Prostate gland (tissue), 2 donors: ENCODE results near the gene C2CD4C.

Experiments
- POLR2A ChIP-seq: fragments of 450-650 bp; IDR thresholded peaks from one replicate; pipeline ENCODE4 v1.6.1; 2016; ENCODE audit warnings: antibody characterized with exemption, mild to moderate bottlenecking
- POLR2AphosphoS5 ChIP-seq: sonication (generic); formaldehyde crosslinking; IDR thresholded peaks from one replicate; pipeline ENCODE4 v1.6.1; 2017; ENCODE audit warnings: antibody characterized with exemption
- TF ChIP-seq, protein P1 (sequence below), 4 experiments: fragments of 200-600 bp in 2 of 4; fragments of 450-650 bp in 2 of 4; sonication (generic) in 2 of 4; IDR thresholded peaks; 1 replicate in 3 of 4; 2 replicates in 1 of 4; pipeline ENCODE4 v1.5.1; 2016 to 2019; ENCODE audit warnings: antibody characterized with exemption in 4 of 4, mild to moderate bottlenecking in 2 of 4, moderate library complexity in 2 of 4

DNA sequence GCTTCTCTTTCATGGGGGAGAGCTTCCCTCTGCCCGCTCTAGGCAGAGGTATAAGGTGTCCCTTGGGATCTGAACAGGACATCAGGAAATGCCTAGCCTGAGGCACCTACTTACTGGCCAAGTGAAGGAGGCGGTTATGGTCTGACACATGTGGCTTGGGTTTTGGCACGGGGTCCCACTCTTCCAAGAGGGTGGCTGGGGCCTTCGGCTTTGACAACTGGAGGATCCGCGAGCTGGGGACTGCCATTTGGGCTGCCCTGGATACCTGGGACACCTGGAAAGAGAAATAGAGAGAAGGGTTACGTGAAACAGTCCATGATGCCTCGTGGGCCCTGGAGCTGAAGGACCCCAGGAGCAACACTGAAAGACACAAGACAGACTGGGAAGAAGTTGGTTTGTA, 42.0 kb downstream of the C2CD4C start:
- TF ChIP-seq, protein P1, sequence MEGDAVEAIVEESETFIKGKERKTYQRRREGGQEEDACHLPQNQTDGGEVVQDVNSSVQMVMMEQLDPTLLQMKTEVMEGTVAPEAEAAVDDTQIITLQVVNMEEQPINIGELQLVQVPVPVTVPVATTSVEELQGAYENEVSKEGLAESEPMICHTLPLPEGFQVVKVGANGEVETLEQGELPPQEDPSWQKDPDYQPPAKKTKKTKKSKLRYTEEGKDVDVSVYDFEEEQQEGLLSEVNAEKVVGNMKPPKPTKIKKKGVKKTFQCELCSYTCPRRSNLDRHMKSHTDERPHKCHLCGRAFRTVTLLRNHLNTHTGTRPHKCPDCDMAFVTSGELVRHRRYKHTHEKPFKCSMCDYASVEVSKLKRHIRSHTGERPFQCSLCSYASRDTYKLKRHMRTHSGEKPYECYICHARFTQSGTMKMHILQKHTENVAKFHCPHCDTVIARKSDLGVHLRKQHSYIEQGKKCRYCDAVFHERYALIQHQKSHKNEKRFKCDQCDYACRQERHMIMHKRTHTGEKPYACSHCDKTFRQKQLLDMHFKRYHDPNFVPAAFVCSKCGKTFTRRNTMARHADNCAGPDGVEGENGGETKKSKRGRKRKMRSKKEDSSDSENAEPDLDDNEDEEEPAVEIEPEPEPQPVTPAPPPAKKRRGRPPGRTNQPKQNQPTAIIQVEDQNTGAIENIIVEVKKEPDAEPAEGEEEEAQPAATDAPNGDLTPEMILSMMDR (IDR thresholded peaks at IDR 0.05): no peak
- TF ChIP-seq POLR2A (no peak), POLR2AphosphoS5 (no peak)
